ENCODE results near the gene SLIT3.

Gene SLIT3

GRCh38 chr5:169260896-169261569, 39.9 kb downstream of the SLIT3 start:
- DNase-seq: no peak

GRCh38 chr5:169258372-169259000, 42.5 kb downstream of the SLIT3 start:
- no peak for DNase-seq

GRCh38 chr5:169256191-169256590, 44.7 kb downstream of the SLIT3 start:
- no peak for DNase-seq

- no peak for DNase-seq
Measured at GRCh38 chr5:169253071-169253470, 47.9 kb downstream of the SLIT3 start.

- no peak for DNase-seq
Measured at GRCh38 chr5:169251333-169252084, 49.4 kb downstream of the SLIT3 start.

GRCh38 chr5:169250887-169251286, 50.1 kb downstream of the SLIT3 start:
- DNase-seq: no peak

- no peak for DNase-seq
Measured at GRCh38 chr5:169248996-169249395, 51.9 kb downstream of the SLIT3 start.

GRCh38 chr5:169248550-169248949, 52.4 kb downstream of the SLIT3 start:
- DNase-seq: no peak

- DNase-seq: no peak
Measured at GRCh38 chr5:169244812-169245211, 56.1 kb downstream of the SLIT3 start.

GRCh38 chr5:169243651-169244422, 57.1 kb downstream of the SLIT3 start:
- DNase-seq: no peak

- DNase-seq: no peak
Measured at GRCh38 chr5:169242849-169243186, 58.1 kb downstream of the SLIT3 start.

- peak; percentile 18 for DNase-seq
Measured at GRCh38 chr5:169242175-169242848, 58.6 kb downstream of the SLIT3 start.

- DNase-seq: no peak
Measured at GRCh38 chr5:169229342-169229892, 71.5 kb downstream of the SLIT3 start.

GRCh38 chr5:169226895-169227294, 74.0 kb downstream of the SLIT3 start:
- DNase-seq: no peak

- DNase-seq: no peak
Measured at GRCh38 chr5:169225830-169226356, 75.0 kb downstream of the SLIT3 start.

GRCh38 chr5:169223595-169223953, 77.4 kb downstream of the SLIT3 start:
- DNase-seq: no peak

- DNase-seq: no peak
Measured at GRCh38 chr5:169222934-169223594, 77.9 kb downstream of the SLIT3 start.

- DNase-seq: no peak
Measured at GRCh38 chr5:169221519-169221918, 79.4 kb downstream of the SLIT3 start.

GRCh38 chr5:169219961-169220360, 81.0 kb downstream of the SLIT3 start:
- no peak for DNase-seq

- no peak for DNase-seq
Measured at GRCh38 chr5:169219351-169219750, 81.6 kb downstream of the SLIT3 start.

GRCh38 chr5:169218861-169219260, 82.1 kb downstream of the SLIT3 start:
- DNase-seq: no peak

- DNase-seq: no peak
Measured at GRCh38 chr5:169218176-169218575, 82.8 kb downstream of the SLIT3 start.
